NAMALWA (cell line): ENCODE measurements around the gene PRKAG2.
A peak's percentile ranks its signal among the peaks of the same experiment; 100 is the strongest.

Source experiments
- DNase-seq: peaks from one replicate; pipeline ENCODE4 v3.0.0-alpha.2; 2015; ENCODE audit warnings: low spot score

Gene PRKAG2

DNA sequence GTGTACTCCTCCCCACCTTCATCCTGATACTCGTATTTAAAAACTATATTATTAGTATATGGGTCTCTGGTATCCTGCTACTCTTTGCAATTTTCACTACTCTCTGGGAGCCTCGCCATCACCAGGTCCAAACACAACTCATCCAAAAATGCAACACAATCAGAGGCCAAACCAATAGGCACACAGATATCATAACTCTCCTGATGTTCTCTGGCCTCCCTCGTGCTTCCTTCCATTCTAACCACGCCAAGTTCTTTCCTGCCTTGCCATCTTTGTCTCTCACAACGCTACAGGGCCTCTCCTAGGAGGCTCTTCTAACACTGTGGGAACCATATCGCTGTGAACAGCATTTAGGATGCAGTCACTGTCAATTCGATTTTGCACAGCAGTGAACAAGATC, 364.6 kb downstream of the PRKAG2 start:
- no peak for DNase-seq

DNA sequence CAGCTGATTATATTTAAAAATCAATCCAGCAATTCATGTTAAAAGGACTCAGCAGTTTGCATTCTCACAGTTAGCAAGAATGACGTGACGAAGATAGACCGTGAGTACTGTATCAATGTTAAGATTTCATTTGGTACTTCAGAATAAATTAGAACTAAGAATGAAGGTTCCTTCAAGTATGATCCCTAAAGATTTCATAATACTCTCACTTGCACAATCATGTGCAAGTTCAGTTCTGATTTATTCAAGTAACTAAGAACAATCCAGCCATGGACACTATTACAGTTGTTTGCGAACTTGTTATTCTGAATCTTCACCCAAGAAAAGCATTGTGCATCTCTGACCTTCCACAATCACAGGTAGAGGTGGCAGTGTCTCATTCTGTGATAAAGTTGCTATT, 365.0 kb downstream of the PRKAG2 start:
- DNase-seq, result no peak

DNA sequence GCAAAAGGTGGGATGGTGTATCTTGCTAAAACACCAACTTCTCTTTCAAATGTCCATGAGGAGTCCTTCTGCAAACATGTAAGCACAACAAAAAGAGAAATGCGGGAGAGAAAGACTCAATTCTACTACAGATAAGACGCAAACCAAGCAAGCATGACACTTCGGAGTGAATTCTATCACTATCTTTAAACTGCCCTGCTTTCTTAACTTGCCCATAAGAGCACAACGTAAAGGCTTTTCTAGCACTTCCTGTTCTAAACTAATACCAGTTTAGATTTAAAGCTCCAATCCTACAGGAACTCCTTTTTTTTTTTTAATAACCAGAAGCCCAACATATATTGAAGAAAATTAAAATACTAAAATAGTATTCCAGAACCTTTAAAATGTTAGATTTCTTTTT, 365.6 kb downstream of the PRKAG2 start:
- no peak for DNase-seq

DNA sequence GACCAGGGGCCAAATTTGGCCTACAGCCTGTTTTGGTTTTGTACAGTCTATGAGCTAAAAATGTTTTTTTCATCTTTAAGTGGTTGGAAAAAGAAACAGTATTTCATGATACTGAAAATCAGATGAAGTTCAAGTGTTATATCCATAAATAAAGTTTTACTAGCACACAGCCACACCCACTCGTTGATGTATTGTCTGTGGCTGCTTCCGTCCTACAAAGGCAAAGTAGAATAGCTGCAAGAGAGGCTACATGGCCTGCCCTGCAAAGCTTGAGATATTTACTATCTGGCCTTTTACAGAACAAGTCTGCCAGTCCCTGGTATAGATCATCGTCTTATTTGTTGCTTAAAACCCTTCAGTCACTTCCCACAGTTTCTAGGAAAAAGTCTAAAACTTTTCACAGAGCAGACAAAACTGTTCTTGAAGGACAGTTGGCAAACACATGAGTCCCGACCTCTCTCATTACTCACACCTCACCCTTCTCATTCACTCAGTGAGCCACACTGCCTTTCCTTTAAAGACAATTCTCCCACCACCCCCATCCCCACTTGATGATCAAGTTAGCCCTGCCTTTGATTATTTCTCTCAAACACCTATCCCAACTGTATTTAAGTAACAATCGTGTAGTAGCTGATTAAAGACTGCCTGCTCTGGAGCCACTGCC, 367.1 kb downstream of the PRKAG2 start:
- DNase-seq, result no peak

- no peak for DNase-seq
Measured at GRCh38 chr7:151508991-151509390, 367.9 kb downstream of the PRKAG2 start.

- no peak for DNase-seq
Measured at GRCh38 chr7:151507806-151508205, 369.1 kb downstream of the PRKAG2 start.

DNA sequence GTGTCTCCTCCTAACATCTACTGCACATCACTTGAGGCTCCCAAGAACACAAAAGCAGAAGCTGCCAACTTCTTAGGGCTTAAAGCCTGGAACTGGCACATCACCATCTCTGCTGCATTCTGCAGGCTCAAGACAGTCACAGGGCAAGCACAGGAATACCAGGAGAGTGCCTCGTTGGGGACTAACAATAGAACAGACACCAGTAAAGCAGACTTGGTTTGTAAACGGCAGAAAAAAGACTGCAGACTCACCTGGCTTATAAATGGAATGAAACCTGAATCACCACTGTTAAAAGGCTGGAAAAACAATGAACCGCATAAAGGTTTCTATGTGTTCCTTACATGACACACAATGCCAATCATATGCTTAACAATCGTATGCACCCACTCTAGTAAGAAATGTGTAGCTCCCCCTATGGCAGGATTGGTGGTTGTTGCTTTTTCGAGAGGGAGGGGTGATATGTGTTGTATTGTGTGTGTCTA, 370.0 kb downstream of the PRKAG2 start:
- DNase-seq, result peak; percentile 48
